ENCODE data around the gene KPNB1.

- no peak for TF ChIP-seq CTCF (conservative IDR thresholded peaks at IDR 0.05; ENCODE audit: low read depth, low read length)
- no peak for TF ChIP-seq EZH2 (IDR thresholded peaks at IDR 0.05; ENCODE audit: low read length, unreplicated experiment)
These were observed 3.7 kb downstream of the KPNB1 start for GRCh38 chr17:47653442-47653841.

Measured in PC-3 (cell line).